ENCODE results near the gene USP21. TPM values are rescaled to one million over a fixed set of nuclear protein-coding genes. Genes with fewer than 3 reads are reported as not detected.

The USP21 gene
- total and polyA plus RNA-seq, 2 of the 4 experiments (the other 2 are of a cell fraction): 6.3 to 23.8 TPM

DNA sequence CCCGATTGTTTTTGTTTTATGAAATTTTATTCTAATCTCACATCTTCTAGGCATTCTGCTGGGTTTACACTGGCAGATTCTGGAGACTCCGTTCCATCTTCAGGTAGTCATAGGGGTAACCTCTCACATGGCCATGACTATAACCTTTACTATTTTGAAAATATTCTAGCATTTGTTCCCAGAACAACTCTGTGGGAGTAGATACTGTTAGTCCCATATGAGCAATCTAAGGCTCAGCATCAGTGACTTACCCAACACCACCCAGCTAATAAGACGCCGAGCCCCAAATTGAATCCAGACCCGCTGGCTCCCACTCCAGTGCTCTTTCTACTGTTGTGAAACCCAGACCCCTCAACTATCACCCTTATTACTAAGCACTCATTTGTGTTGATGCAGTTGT lies 29.7 kb downstream of the USP21 start:
- H3K27ac ChIP-seq (ENCODE audit: insufficient read depth, low read length): no peak overlapping the region
- no peak overlapping the region for H3K23ac ChIP-seq (ENCODE audit: low read depth, low read length)
- H3K4me2 ChIP-seq (ENCODE audit: low read depth, low read length): no peak overlapping the region
- ChIA-PET CTCF (no interaction called here), POLR2A (ENCODE audit: unreplicated experiment) (no interaction called here)
- H2BK15ac ChIP-seq (ENCODE audit: low read depth, low read length): no peak overlapping the region
- H2BK20ac ChIP-seq (ENCODE audit: low read depth, low read length): no peak overlapping the region
- no peak overlapping the region for H3K56ac ChIP-seq (ENCODE audit: extremely low read depth, insufficient read depth, low read length)
- intact Hi-C loops (cut with micrococcal nuclease): no loop called here
- WGBS, 2 experiments (ENCODE audit: extremely low coverage in 2 of 2, insufficient read length in 1 of 2): no CpG with 5 or more reads among the region's 5 CpGs
- no peak overlapping the region for H2BK5ac ChIP-seq (ENCODE audit: low read depth, low read length, poor library complexity, severe bottlenecking)
- no peak overlapping the region for H4K5ac ChIP-seq (ENCODE audit: low read depth, low read length)
- H3K9me1 ChIP-seq (ENCODE audit: insufficient read depth, low read length): 0 out of 2 replicates have a peak, but pooled peaks cover 3% of the 10 kb centered on the region
- dilution Hi-C loops (cut with HindIII; ENCODE audit: low sequenced_read_pairs, unreplicated experiment): no loop called here
- no peaks in the 10 kb centered on the region for H3K9me3 ChIP-seq (ENCODE audit: control insufficient read depth, insufficient read depth, low read length)
- no peaks in the 10 kb centered on the region for H3K79me1 ChIP-seq (ENCODE audit: low read depth in 1 of 2, low read length in 2 of 2)
- no peak overlapping the region for H3K9ac ChIP-seq (ENCODE audit: low read depth, low read length)
- no peak overlapping the region for H3K14ac ChIP-seq (replicated peaks; ENCODE audit: low read depth, low read length)
- no peak overlapping the region for H2BK120ac ChIP-seq (ENCODE audit: low read depth, low read length)
- DNase-seq: no peak
- H3K4me1 ChIP-seq (ENCODE audit: control insufficient read depth, insufficient read depth, low read length): peaks cover 3% of the 10 kb centered on the region
- H4K20me1 ChIP-seq (ENCODE audit: insufficient read depth, low read length): no peaks in the 10 kb centered on the region
- H2AK5ac ChIP-seq (ENCODE audit: low read depth, low read length): no peak overlapping the region
- H3K18ac ChIP-seq (ENCODE audit: low read depth, low read length): no peak overlapping the region
- no TSS peak for BruUV-seq (replicated peaks)
- no peaks in the 10 kb centered on the region for H3K36me3 ChIP-seq (ENCODE audit: control insufficient read depth, insufficient read depth, low read length)
- no peak overlapping the region for H3K4me3 ChIP-seq (ENCODE audit: insufficient read depth, low read depth, low read length)
- TF ChIP-seq, protein P1, sequence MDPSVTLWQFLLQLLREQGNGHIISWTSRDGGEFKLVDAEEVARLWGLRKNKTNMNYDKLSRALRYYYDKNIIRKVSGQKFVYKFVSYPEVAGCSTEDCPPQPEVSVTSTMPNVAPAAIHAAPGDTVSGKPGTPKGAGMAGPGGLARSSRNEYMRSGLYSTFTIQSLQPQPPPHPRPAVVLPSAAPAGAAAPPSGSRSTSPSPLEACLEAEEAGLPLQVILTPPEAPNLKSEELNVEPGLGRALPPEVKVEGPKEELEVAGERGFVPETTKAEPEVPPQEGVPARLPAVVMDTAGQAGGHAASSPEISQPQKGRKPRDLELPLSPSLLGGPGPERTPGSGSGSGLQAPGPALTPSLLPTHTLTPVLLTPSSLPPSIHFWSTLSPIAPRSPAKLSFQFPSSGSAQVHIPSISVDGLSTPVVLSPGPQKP (IDR thresholded peaks at IDR 0.05; ENCODE audit: borderline replicate concordance, low read depth, low read length): no peak
- TF ChIP-seq CHD1 (IDR thresholded peaks at IDR 0.05; ENCODE audit: low read depth, low read length): no peak
- no peak for TF ChIP-seq BHLHE40 (IDR thresholded peaks at IDR 0.05; ENCODE audit: low read depth, low read length)
- TF ChIP-seq NFE2L2 (IDR thresholded peaks at IDR 0.05; ENCODE audit: low read depth, low read length): no peak
- no peak for TF ChIP-seq MXI1 (IDR thresholded peaks at IDR 0.05; ENCODE audit: borderline replicate concordance, low read depth, low read length)
- TF ChIP-seq POLR2A (IDR thresholded peaks at IDR 0.05; ENCODE audit: low read depth, low read length): no peak
- no peak for TF ChIP-seq RFX5 (IDR thresholded peaks at IDR 0.05; ENCODE audit: low read depth, low read length)
- TF ChIP-seq, protein P2, sequence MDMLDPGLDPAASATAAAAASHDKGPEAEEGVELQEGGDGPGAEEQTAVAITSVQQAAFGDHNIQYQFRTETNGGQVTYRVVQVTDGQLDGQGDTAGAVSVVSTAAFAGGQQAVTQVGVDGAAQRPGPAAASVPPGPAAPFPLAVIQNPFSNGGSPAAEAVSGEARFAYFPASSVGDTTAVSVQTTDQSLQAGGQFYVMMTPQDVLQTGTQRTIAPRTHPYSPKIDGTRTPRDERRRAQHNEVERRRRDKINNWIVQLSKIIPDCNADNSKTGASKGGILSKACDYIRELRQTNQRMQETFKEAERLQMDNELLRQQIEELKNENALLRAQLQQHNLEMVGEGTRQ (IDR thresholded peaks at IDR 0.05; ENCODE audit: low read depth, low read length): no peak
- no peak for TF ChIP-seq MAFK (IDR thresholded peaks at IDR 0.05; ENCODE audit: low read depth, low read length)
- no peak for TF ChIP-seq RAD21 (IDR thresholded peaks at IDR 0.05; ENCODE audit: low read length)
- TF ChIP-seq CEBPB (IDR thresholded peaks at IDR 0.05; ENCODE audit: low read depth, low read length): no peak
- no peak for TF ChIP-seq FOS (IDR thresholded peaks at IDR 0.05; ENCODE audit: low read depth, low read length)
- TF ChIP-seq RCOR1 (IDR thresholded peaks at IDR 0.05; ENCODE audit: insufficient replicate concordance, low read length): no peak
- TF ChIP-seq MAZ (IDR thresholded peaks at IDR 0.05; ENCODE audit: borderline replicate concordance, low read depth, low read length): no peak
- no peak for TF ChIP-seq SMC3 (IDR thresholded peaks at IDR 0.05; ENCODE audit: low read depth, low read length)
- TF ChIP-seq, protein P3, sequence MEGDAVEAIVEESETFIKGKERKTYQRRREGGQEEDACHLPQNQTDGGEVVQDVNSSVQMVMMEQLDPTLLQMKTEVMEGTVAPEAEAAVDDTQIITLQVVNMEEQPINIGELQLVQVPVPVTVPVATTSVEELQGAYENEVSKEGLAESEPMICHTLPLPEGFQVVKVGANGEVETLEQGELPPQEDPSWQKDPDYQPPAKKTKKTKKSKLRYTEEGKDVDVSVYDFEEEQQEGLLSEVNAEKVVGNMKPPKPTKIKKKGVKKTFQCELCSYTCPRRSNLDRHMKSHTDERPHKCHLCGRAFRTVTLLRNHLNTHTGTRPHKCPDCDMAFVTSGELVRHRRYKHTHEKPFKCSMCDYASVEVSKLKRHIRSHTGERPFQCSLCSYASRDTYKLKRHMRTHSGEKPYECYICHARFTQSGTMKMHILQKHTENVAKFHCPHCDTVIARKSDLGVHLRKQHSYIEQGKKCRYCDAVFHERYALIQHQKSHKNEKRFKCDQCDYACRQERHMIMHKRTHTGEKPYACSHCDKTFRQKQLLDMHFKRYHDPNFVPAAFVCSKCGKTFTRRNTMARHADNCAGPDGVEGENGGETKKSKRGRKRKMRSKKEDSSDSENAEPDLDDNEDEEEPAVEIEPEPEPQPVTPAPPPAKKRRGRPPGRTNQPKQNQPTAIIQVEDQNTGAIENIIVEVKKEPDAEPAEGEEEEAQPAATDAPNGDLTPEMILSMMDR (conservative IDR thresholded peaks at IDR 0.05; ENCODE audit: low read depth, low read length): no peak
- in situ Hi-C loops (cut with MboI; ENCODE audit: low sequenced_read_pairs): no loop called here
- no peak overlapping the region for H4K91ac ChIP-seq (ENCODE audit: insufficient read depth, low read depth, low read length)
- no peak overlapping the region for H4K8ac ChIP-seq (ENCODE audit: low read depth in 2 of 2, low read length in 2 of 2)
- H3K27me3 ChIP-seq (ENCODE audit: control insufficient read depth, insufficient read depth, low read length): no peaks in the 10 kb centered on the region
- H3K4ac ChIP-seq (ENCODE audit: low read depth, low read length): no peak overlapping the region
- no peak overlapping the region for H2AFZ ChIP-seq (replicated peaks; ENCODE audit: low read length, poor library complexity)
- ATAC-seq (ENCODE audit: low read depth): no peak
- no peak overlapping the region for H2AK9ac ChIP-seq (replicated peaks; ENCODE audit: low read depth, low read length, poor library complexity)

All from IMR-90 (cell line).